Endothelial cell of umbilical vein (primary cell): Measurements from ENCODE around the gene TMEM252. TPM values are rescaled to one million over a fixed set of nuclear protein-coding genes. Genes with fewer than 3 reads are reported as not detected.

ENCODE experiments used
- BruUV-seq: library from RNA; stranded (reverse); fragments of 400-500 nt; replicated peaks from 2 replicates; lab custom pipeline; 2021; lab: Mats Ljungman, UMichigan
- CTCF ChIA-PET: fragments of 300-600, 350-600 bp; sonication (Branson Sonifier 250); formaldehyde crosslinking; loops from one replicate; lab custom pipeline; 2021; ENCODE audit warnings: antibody characterized with exemption, inconsistent platforms; lab: Charles Lee
- POLR2A ChIA-PET: fragments of 300-600, 350-600 bp; sonication (Branson Sonifier 250); formaldehyde crosslinking; loops from one replicate; lab custom pipeline; 2021; ENCODE audit warnings: antibody characterized with exemption, inconsistent platforms; lab: Charles Lee
- DNase-seq: peaks from one replicate; pipeline ENCODE4 v3.0.0-alpha.2; 2011; ENCODE audit warnings: low read depth, low spot score
- FAIRE-seq: peaks from 2 replicates; lab custom pipeline; 2011; peaks lifted over from hg19 to GRCh38; lab: Jason Lieb, UNC
- H2AFZ ChIP-seq: 2 replicates; pipeline ENCODE4 v1.6.0; 2012; ENCODE audit warnings: low read depth, low read length, control low read depth, inconsistent platforms
- H3K27ac ChIP-seq: 2 replicates; pipeline ENCODE4 v1.5.1; 2011; ENCODE audit warnings: low read depth, mild to moderate bottlenecking, control low read depth, low read length, moderate library complexity; ENCODE audit not compliant: insufficient read depth
- H3K27me3 ChIP-seq, 2 experiments: 2 replicates each; pipeline versions ENCODE4 v1.6.0 to v1.6.1; 2011; ENCODE audit warnings: low read length in 2 of 2, mixed read lengths in 1 of 2; ENCODE audit not compliant: control insufficient read depth in 2 of 2, insufficient read depth in 2 of 2
- H3K36me3 ChIP-seq, 2 experiments: 2 replicates in 1 of 2; 3 replicates in 1 of 2; pipeline ENCODE4 v1.5.1; 2011; ENCODE audit warnings: low read length in 2 of 2, mild to moderate bottlenecking in 1 of 2, moderate library complexity in 1 of 2; ENCODE audit not compliant: control insufficient read depth in 2 of 2, insufficient read depth in 2 of 2; ENCODE audit errors: extremely low read depth in 1 of 2
- H3K4me1 ChIP-seq: 3 replicates; pipeline ENCODE4 v1.5.1; 2011; ENCODE audit warnings: mild to moderate bottlenecking, low read length; ENCODE audit not compliant: control insufficient read depth, insufficient read depth; ENCODE audit errors: extremely low read depth
- H3K4me2 ChIP-seq: 2 replicates; pipeline ENCODE4 v1.6.1; 2011; ENCODE audit warnings: low read length, control low read depth, mixed read lengths; ENCODE audit not compliant: insufficient read depth
- H3K4me3 ChIP-seq, 3 experiments: fragments of 200-600 bp in 1 of 3; sonication (generic), shearing (Covaris generic) in 1 of 3; replicated peaks in 1 of 3; 2 replicates each; pipeline ENCODE4 v1.5.1; 2011 to 2016; ENCODE audit warnings: control low read depth in 3 of 3, low read length in 3 of 3, mild to moderate bottlenecking in 2 of 3, inconsistent platforms in 1 of 3, low read depth in 1 of 3, moderate library complexity in 1 of 3; ENCODE audit not compliant: insufficient read depth in 1 of 3
- H3K79me2 ChIP-seq: 2 replicates; pipeline ENCODE4 v1.6.0; 2012; ENCODE audit warnings: low read length, inconsistent platforms; ENCODE audit not compliant: control insufficient read depth, insufficient read depth
- H3K9ac ChIP-seq: replicated peaks from 2 replicates; pipeline ENCODE3; 2011; ENCODE audit warnings: low read length, control low read depth; ENCODE audit not compliant: insufficient read depth; ENCODE audit errors: extremely low read depth
- H3K9me1 ChIP-seq: replicated peaks from 3 replicates; pipeline ENCODE4 v1.6.0; 2011; ENCODE audit warnings: mild to moderate bottlenecking, low read length; ENCODE audit not compliant: control insufficient read depth, insufficient read depth; ENCODE audit errors: extremely low read depth
- H3K9me3 ChIP-seq: replicated peaks from 2 replicates; pipeline ENCODE4 v1.5.1; 2012; ENCODE audit warnings: low read length, inconsistent platforms; ENCODE audit not compliant: control insufficient read depth, insufficient read depth
- H4K20me1 ChIP-seq: replicated peaks from 2 replicates; pipeline ENCODE3; 2011; ENCODE audit warnings: mild to moderate bottlenecking, low read length; ENCODE audit not compliant: control insufficient read depth, insufficient read depth; ENCODE audit errors: extremely low read depth
- CTCF ChIP-seq, 2 donors: IDR thresholded peaks; 1 replicate in 1 of 2; 2 replicates in 1 of 2; pipeline ENCODE4 v1.5.1; 2011; ENCODE audit warnings: low read length in 2 of 2, mild to moderate bottlenecking in 2 of 2, moderate library complexity in 2 of 2, control low read depth in 1 of 2, inconsistent platforms in 1 of 2, low read depth in 1 of 2; ENCODE audit not compliant: insufficient read depth in 1 of 2; ENCODE audit errors: extremely low read depth in 1 of 2
- EZH2 ChIP-seq: IDR thresholded peaks from 2 replicates; pipeline ENCODE4 v1.6.1; 2012; ENCODE audit warnings: borderline replicate concordance, low read depth, mild to moderate bottlenecking, moderate library complexity, low read length, inconsistent platforms; ENCODE audit not compliant: severe bottlenecking
- FOS ChIP-seq: IDR thresholded peaks from 2 replicates; pipeline ENCODE4 v1.6.1; 2011; ENCODE audit warnings: mild to moderate bottlenecking, low read length, moderate library complexity, borderline replicate concordance; ENCODE audit not compliant: insufficient read depth
- GATA2 ChIP-seq: IDR thresholded peaks from 2 replicates; pipeline ENCODE4 v1.7.0; 2011; ENCODE audit warnings: low read depth, mild to moderate bottlenecking, moderate library complexity, mixed read lengths, low read length; ENCODE audit not compliant: insufficient read length, insufficient read depth
- JUN ChIP-seq: IDR thresholded peaks from 2 replicates; pipeline ENCODE4 v1.6.1; 2011; ENCODE audit warnings: borderline replicate concordance, low read depth; ENCODE audit not compliant: insufficient read length, insufficient read depth
- MYC ChIP-seq: IDR thresholded peaks from one replicate; pipeline ENCODE4 v1.6.1; 2011; ENCODE audit warnings: mild to moderate bottlenecking, low read depth, low read length
- POLR2A ChIP-seq: IDR thresholded peaks from 2 replicates; pipeline ENCODE4 v1.6.1; 2012; ENCODE audit warnings: low read depth, mild to moderate bottlenecking, control low read depth, low read length
- dilution Hi-C: fragments of 300-500 bp; cut with MboI; formaldehyde crosslinking; loops from one replicate; pipeline ENCODE4 v1.15.0; 2019; ENCODE audit warnings: low sequenced_read_pairs; ENCODE audit not compliant: extremely low pct_ligation_motif_present
- intact Hi-C: fragments of 100-400 bp; cut with micrococcal nuclease; formaldehyde crosslinking; loops from one replicate; pipeline ENCODE4 v1.10.0; 2022
- polyA plus RNA-seq, 4 experiments: library from polyadenylated mRNA; depleted of rRNA in 3 of 4; stranded (reverse) in 3 of 4; unstranded in 1 of 4; fragments of >200 nt; gene quantifications; 2 replicates each; pipeline versions ENCODE4 v1.2.1 to v1.2.3, GENCODE V29; 2011 to 2012; ENCODE audit warnings: missing spikeins in 1 of 4
- total RNA-seq: library from RNA; stranded (reverse); gene quantifications from 2 replicates; pipeline ENCODE4 v1.2.3, GENCODE V29; 2021
- TF ChIP-seq, protein P1 (sequence below): IDR thresholded peaks from 2 replicates; pipeline ENCODE4 v1.6.1; 2011; ENCODE audit not compliant: insufficient read depth, insufficient read length

The TMEM252 gene
- total and polyA plus RNA-seq, 2 donors (not counting 3 experiments of a cell fraction or from before 2014, with no cell fraction given): not detected

DNA sequence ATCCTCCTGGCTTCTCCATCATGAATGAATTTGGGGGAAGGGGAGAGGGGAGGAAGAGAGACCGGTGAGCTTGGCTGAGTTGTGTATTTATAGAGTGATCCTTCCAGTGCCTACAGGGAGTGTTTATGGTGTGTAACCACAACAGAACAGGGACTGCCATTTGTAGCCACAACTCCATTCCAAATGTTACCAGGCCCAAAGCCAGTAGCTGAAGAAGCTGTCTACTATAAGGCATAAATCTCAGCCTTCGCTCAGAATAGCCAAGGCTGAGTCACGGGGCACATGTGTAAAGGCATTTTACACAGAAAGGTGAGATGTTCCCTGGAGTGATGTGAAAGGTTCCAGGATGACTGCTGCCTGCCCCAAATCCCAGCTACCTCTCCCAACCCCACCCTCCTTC lies 2.5 kb downstream of the TMEM252 start:
- no peak overlapping the region for H3K27ac ChIP-seq
- intact Hi-C loops: no loop called here
- H3K9ac ChIP-seq: no peak overlapping the region
- no TSS peak for BruUV-seq
- TF ChIP-seq FOS: no peak
- TF ChIP-seq POLR2A: no peak
- TF ChIP-seq MYC: no peak
- TF ChIP-seq GATA2: no peak
- TF ChIP-seq EZH2: no peak
- no peak for TF ChIP-seq JUN
- TF ChIP-seq, protein P1, sequence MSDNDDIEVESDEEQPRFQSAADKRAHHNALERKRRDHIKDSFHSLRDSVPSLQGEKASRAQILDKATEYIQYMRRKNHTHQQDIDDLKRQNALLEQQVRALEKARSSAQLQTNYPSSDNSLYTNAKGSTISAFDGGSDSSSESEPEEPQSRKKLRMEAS: no peak
- TF ChIP-seq CTCF (IDR thresholded peaks at IDR 0.05; ENCODE audit: extremely low read depth in 1 of 2, insufficient read depth in 1 of 2, low read depth in 1 of 2, low read length in 2 of 2): no peak
- no peaks in the 10 kb centered on the region for H4K20me1 ChIP-seq
- H3K79me2 ChIP-seq: no peaks in the 10 kb centered on the region
- DNase-seq (no peak), FAIRE-seq (no peak)
- H3K9me1 ChIP-seq: no peaks in the 10 kb centered on the region
- no peak overlapping the region for H2AFZ ChIP-seq
- H3K4me2 ChIP-seq: no peak overlapping the region
- dilution Hi-C loops: no loop called here
- H3K4me1 ChIP-seq: no peaks in the 10 kb centered on the region
- no peak overlapping the region for H3K4me3 ChIP-seq
- ChIA-PET POLR2A (no interaction called here), CTCF (no interaction called here)
- no peaks in the 10 kb centered on the region for H3K9me3 ChIP-seq
- H3K27me3 ChIP-seq: no peaks in the 10 kb centered on the region
- H3K36me3 ChIP-seq: no peaks in the 10 kb centered on the region
